Activated CD4-positive, alpha-beta T cell treated with anti-CD3 and anti-CD28 coated beads for 48 hours (primary cell): ENCODE measurements around the gene SLC66A2.
"Not testable (repeated sequence)": the region's sequence is repeated elsewhere in the genome, so short reads cannot be mapped to it uniquely, and the experiment has no call there.

ENCODE experiments used
- DNase-seq: peaks from one replicate; pipeline ENCODE4 v3.0.0-alpha.2; 2020

Gene SLC66A2

GRCh38 chr18:79877163-79878091 is 74.0 kb downstream of the SLC66A2 start:
- DNase-seq, result no peak

DNA sequence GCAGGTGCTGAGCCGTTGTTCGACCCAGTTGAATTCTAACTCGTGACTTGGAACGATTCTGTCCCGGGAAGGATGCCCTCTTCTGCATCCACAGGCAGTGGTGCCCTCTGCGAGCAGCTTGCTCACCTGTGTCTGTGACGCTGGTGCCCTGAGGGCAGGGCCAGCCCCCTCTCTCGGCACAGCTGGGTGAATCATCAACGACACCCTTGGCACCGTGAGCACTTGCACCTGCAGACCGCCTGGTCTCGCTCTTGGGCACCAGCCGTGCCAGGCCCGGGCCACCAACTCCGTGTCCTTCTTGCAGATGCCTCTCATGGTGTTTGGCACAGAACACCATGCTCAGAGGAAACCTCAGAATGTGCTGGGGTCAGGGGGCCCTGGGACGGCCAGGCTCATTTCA is 75.0 kb downstream of the SLC66A2 start:
- DNase-seq, result no peak

- no peak for DNase-seq
Measured at GRCh38 chr18:79875931-79876461, 75.5 kb downstream of the SLC66A2 start.

- no peak for DNase-seq
Measured at GRCh38 chr18:79875531-79875919, 75.9 kb downstream of the SLC66A2 start.

GRCh38 chr18:79874553-79875530 is 76.6 kb downstream of the SLC66A2 start:
- no peak for DNase-seq

- DNase-seq, result no peak
Measured at GRCh38 chr18:79873449-79874110, 77.9 kb downstream of the SLC66A2 start.

GRCh38 chr18:79872527-79873444 is 78.7 kb downstream of the SLC66A2 start:
- no peak for DNase-seq

DNA sequence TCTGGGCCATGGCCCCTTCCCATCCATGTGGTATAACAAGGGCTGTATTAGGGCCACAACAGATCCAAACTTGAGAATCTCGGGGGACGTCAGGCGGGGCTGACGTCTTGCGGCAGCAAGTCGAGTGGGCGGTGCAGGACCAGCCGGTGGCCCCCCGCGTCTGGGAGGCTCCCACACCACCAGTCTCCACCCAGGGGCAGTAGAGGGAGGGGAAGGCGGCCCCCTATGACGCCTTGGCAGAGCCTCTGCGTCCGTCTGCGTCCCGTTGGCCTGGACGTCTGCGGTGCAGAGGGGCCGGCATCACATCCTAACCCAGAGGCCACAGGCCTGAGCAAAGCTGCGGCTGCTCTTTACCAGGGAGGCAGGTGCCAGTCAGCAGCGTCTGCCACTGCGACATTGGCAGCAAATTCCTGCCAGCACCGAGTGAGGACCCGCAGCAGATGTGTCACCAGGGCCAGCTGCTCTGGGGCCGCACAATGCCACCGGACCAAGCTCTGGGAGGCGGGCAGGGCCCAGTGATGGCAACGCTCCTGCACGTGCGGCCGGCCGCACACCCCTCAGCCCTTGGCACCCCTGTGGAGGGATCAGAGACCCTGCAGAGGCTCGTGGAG is 79.9 kb downstream of the SLC66A2 start:
- DNase-seq, result no peak

DNA sequence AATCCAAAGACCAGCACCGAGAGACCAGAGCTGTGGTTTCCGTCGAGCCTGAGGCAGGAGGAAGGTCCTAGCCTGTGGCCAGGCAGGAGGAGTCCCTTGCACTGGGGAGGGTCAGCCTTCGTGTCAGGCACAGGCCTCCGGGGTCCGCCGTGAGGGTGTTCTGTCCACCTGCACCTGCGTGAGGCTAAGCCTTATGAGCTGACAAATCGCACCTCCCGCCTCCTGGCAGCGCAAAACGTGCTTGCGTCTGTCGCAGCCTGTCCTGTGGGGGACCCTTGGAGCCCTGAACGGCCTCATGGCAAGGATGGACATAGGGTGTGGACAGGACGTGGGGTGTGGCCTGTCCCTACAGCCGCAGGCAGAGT is 80.4 kb downstream of the SLC66A2 start:
- DNase-seq, result no peak

DNA sequence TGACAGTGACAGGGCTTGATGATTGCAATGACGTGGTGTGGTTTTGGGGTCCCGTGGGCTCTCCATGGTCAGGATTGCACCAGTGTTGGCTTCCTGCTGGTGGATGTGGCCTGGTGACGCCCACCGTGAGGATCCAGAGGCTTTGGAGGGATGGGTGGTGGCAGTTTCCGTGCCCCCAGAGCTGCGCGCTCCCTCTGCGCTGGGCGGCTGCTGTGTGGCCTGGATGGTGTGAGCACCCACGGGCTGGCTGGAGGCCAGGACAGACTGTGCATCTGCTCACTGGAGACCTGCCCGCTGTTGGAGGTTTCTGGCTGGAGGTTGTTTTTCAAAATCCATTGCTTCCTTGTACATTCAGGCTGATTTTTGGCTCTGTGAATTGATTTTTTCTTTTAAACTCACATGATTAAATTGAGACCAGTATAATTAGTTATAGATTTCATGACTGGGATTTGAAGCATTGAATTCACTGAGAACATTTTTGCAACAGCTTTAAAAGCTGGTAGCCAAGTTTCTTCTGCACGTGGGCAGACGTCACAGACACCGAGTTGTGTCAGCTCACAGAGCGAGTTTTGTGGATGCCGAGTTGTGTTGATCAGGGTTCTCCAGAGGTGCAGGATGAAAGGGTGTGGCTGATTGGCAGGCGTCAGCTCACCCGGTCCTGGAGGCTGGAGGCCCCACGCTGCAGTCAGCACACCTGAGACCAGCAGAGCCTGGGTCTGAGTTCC is 81.0 kb downstream of the SLC66A2 start:
- no peak for DNase-seq

DNA sequence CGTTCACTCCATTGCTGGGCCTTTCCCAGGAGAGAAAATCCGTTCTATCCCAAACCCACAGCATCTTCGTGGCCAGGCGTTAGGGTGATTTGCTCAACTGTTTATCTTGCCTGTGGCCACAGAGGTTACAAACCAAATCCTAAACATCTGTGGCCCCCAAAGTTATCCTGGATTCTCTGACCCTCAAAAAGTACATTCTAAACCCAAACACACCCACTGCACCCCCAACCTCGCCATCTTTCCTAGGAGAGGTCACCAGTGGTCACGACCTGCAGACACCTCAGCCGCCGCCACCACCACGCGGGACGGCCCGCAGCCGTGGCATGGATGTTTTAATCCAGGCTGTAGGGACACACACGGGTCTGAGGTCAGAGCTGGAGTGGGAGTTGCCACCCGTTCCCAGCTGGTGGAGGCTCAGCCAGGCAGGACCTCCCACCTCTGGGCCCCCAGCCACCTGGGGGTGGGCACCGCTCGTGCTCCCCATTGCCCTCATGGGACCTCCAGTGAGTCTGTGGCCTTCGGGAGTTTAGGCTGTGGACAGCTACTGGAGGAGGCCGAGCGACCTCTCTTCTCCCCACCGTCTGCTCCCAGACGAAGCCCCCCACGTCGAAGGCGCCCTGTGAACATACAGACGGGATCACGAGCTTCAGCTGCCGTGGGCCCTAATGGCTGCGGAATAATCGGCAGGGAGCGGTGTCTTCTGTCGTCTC is 81.7 kb downstream of the SLC66A2 start:
- DNase-seq, result no peak

DNA sequence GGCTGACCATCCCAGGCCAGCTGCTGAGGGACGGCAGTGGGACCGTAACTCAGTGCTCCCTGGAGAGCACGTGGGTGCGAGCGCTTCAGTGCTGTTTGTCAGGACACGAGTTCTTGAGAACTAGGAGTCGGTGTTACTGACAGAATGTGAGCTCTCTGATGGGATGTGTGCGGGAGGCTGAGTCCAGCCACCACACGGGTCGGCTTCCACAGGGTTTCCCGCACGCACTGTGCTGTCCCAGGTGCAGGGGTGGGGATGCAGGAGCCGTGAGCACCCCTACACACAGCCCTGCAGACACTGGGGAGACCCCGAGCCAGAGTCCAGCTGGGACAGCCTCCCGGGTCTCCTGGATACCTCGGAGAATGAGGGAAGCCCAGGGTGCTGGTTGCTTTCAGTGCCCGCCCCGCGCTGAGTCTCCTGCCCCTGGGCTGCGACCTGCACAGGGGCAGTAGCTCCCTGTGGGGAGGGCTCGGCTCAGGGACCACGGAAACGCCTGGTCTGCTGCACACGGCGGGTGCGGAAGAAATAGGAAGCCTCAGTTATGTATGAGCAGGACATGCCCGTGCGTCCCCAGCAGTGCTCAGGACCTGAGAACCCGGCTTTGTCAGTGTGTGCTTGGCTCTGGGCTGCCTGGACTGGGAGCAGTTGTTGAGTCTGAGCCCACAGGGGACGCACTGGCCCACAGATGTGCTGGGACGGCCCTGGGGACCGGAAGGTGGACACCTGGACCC is 82.5 kb downstream of the SLC66A2 start:
- no peak for DNase-seq

- DNase-seq, result no peak
Measured at GRCh38 chr18:79868168-79868784, 83.2 kb downstream of the SLC66A2 start.

DNA sequence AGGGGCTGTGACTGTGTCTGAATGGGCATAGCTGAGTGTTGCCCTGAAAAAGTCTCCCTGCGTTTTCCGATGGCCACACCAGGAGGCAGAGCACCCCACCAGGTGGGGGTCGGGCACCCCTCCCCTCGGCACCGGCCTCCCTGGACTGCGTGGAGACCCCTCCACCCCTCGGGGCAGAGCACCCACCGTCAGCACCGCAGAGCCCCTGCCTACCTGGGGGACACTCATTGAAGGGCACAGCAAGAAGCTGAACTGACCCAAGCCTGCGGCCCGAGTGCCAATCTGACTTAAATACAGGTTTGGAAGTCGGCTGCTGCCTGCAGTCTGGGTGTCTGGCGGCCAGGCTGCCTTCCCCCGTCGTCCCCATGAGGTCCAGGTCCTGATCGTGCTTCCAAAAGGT is 83.8 kb downstream of the SLC66A2 start:
- DNase-seq, result no peak

GRCh38 chr18:79866889-79867574 is 84.4 kb downstream of the SLC66A2 start:
- no peak for DNase-seq

- DNase-seq, result not testable (repeated sequence)
Measured at GRCh38 chr18:79865951-79866350, 85.5 kb downstream of the SLC66A2 start.

DNA sequence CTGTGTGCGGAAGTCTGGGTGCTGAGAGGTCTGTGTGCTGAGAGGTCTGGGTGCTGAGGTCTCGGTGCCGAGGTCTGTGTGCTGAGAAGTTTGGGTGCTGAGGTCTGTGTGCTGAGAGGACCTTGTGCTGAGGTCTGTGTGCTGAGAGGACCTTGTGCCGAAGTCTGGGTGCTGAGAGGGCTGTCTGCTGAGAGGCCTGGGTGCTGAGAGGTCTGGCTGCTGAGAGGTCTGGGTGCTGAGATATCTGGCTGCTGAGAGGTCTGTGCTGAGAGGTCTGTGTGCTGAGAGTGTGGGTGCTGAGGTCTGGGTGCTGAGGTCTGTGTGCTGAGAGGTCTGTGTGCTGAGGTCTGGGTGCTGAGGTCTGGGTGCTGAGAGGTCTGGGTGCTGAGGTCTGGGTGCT is 86.5 kb downstream of the SLC66A2 start:
- DNase-seq, result not testable (repeated sequence)
